ENCODE results near the gene PRKAG3.

PRKAG3 gene

DNA sequence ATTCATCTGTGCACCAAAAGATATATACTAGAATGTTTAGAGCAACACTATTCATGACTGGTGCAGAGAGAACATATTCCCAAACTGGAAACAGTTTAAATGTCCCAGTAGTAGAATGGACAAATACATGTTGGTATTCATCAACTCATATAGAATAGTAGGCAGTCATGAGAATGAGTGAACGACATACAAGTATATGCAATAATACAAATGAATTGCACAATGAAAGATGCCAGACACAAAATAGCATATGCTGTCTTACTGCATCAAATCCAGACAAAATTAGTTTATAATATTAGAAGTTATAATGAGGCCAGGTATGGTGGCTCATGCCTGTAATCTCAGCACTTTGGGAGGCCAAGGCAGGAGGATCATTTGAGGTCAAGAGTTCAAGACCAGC lies 8.3 kb upstream of the PRKAG3 start:
- DNase-seq (ENCODE audit: low read depth in 1 of 2, low spot score in 1 of 2) = no peak

DNA sequence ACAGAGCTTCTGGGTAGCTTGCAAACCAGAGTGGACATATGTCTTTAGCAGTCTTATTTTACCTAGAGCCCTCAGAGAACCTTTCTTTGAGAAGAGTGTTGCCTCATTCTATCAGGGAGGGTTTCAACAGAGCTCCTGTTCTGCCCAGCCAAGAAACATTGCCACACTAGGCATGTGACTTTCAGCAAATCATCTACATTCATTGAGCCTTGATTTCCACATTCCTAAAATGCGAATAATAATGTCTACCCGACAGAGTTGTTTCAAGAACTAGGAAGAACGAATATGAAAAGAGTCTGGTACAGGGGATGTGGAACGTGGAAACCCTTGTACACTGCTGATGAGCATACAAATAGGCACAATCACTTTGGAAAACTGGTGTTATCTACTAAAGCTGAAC lies 7.8 kb upstream of the PRKAG3 start:
- no peak for DNase-seq (ENCODE audit: low read depth in 1 of 2, low spot score in 1 of 2)

- DNase-seq (ENCODE audit: low read depth in 1 of 2, low spot score in 1 of 2) = no peak
Observed at GRCh38 chr2:218837495-218837894, 5.9 kb upstream of the PRKAG3 start.

- DNase-seq (ENCODE audit: low read depth in 1 of 2, low spot score in 1 of 2) = no peak
Observed at GRCh38 chr2:218834685-218835084, 3.1 kb upstream of the PRKAG3 start.

GRCh38 chr2:218833023-218833609 lies 1.5 kb upstream of the PRKAG3 start:
- no peak for DNase-seq (ENCODE audit: low read depth in 1 of 2, low spot score in 1 of 2)

DNA sequence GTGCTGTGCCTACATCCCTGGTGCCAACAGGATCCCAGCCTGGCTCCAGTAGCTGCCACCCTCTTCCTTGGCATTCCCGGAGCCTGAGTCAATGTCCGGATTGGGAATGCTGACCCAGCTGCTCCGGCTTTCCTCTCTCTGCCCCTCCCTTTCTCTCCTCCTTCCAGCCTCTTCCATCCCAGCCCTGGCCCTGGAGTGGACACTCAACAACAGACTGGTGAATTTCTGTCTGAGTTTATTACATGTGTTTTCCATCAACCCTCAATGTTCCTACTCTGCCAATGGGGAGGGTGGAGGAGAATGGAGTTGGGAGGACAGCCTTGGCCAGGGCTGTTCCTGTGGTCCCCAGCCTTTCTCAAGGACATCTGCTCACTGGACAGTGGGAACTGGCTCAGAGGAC lies 917 bp upstream of the PRKAG3 start:
- DNase-seq (ENCODE audit: low read depth in 1 of 2, low spot score in 1 of 2) = no peak

DNA sequence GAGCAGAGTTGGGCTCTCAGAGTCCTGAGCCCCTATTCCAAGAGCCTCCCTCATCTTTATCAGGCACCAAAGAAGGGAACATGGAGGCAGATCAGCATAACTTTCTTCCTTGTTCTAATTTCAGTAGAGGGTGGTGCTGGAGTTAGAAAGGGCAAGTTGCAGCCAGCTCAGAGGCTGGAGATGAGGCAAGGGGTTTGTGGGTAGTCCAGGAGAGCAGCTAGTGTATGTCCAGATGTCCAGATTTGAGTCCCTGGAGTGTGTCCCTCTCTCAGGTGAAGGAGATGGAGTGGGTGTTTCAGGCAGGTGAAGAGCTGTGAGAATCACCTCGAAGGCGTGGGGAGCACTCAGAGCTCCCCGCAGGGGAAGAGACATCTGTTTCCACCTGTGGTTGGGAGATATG lies 478 bp upstream of the PRKAG3 start:
- no peak for DNase-seq (ENCODE audit: low read depth in 1 of 2, low spot score in 1 of 2)

GRCh38 chr2:218830526-218831306 lies 887 bp downstream of the PRKAG3 start:
- no peak for DNase-seq (ENCODE audit: low read depth in 1 of 2, low spot score in 1 of 2)

- DNase-seq (ENCODE audit: low read depth in 1 of 2, low spot score in 1 of 2) = no peak
Observed at GRCh38 chr2:218829868-218830451, 1.6 kb downstream of the PRKAG3 start.

GRCh38 chr2:218828477-218828778 lies 3.2 kb downstream of the PRKAG3 start:
- DNase-seq (ENCODE audit: low read depth in 1 of 2, low spot score in 1 of 2) = no peak

DNA sequence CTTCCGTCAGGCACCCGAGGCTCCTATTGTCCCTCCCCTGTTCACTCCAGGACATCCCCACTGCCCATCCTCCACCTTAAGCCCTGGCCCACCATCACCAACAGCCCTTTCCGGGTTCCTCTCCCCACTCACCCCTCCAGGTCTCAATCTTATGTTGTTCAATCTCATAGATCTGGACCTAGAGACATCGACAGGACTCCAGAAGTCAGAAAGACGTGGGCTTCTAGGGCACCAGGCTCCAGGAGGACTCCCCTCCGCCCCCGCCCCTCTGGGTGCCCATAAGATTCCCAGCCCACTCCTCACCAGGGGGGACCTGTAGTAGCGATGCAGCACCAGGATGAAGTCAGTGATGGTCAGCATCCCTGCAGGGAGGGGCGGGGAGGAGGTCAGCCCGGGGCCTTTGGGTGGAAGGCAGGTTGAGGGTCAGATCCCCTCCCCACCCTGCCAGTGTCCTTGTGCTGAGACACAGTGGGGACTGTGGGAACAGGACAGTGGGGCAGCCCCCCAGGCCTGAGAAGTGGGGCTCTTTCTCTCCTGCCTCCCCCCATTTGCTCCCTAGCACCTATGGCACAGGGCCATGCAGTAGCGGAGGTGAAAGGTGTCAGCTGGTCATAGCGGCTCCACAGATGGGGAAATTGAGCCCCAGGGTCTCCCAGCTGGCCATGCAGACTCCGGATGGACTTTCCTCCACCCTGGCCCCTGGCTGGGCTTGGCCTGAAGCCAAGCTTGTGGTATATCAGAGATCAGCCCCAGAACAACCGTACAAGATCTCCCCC lies 3.7 kb downstream of the PRKAG3 start:
- DNase-seq (ENCODE audit: low read depth in 1 of 2, low spot score in 1 of 2) = no peak

GRCh38 chr2:218826791-218827190 lies 4.8 kb downstream of the PRKAG3 start:
- no peak for DNase-seq (ENCODE audit: low read depth in 1 of 2, low spot score in 1 of 2)

DNA sequence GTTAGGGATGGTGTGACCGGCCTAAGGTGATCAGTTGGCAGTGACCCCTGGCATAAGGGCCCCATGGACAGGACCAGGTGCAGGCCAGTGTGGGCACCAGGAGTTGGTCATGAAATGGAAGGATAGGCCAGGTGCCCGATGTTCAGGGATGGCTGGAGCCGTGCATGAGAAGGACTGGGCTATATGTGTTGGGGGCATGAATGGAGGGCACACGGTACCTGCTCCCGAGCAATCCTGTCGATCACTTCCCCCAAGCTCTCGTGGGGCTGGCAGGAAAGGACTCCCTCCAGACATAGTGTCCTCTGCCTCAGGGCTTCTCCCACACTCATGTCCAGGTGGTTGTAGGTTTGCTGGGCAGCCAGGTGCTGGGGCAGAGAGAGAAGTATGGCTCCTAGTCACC lies 7.6 kb downstream of the PRKAG3 start:
- DNase-seq (ENCODE audit: low read depth in 1 of 2, low spot score in 1 of 2) = no peak

GRCh38 chr2:218823196-218823855 lies 8.3 kb downstream of the PRKAG3 start:
- DNase-seq (ENCODE audit: low read depth in 1 of 2, low spot score in 1 of 2) = no peak

GRCh38 chr2:218822622-218823021 lies 9.0 kb downstream of the PRKAG3 start:
- no peak for DNase-seq (ENCODE audit: low read depth in 1 of 2, low spot score in 1 of 2)

DNA sequence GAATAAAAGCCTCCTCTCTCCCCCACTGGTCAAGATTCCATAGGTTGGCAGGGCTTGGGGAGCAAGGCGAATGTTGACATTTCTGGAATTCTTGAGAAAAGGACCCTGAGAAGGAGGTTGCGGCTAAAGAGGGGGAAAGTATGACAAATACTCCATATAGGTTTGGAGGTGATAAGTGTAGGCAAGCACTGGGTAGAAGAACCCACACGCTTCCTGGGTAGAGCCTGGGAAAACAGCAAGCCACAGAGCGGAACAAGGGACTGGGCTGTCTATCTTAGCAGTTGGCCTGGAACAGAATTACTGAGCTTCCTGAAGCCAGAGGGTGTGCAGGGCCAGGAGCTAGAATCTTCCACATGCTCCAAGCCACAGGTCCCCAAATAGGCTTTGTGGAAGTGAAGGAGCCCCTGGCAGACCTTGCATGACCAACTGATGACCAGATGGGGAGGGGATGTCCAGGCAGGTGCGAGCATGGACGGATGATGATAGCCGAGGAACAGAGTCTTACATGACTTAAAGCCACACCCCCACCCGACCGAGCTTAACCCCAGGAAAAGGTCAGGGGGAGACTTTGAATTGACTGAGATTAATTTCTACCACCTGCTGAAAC lies 9.9 kb downstream of the PRKAG3 start:
- no peak for DNase-seq (ENCODE audit: low read depth in 1 of 2, low spot score in 1 of 2)

DNA sequence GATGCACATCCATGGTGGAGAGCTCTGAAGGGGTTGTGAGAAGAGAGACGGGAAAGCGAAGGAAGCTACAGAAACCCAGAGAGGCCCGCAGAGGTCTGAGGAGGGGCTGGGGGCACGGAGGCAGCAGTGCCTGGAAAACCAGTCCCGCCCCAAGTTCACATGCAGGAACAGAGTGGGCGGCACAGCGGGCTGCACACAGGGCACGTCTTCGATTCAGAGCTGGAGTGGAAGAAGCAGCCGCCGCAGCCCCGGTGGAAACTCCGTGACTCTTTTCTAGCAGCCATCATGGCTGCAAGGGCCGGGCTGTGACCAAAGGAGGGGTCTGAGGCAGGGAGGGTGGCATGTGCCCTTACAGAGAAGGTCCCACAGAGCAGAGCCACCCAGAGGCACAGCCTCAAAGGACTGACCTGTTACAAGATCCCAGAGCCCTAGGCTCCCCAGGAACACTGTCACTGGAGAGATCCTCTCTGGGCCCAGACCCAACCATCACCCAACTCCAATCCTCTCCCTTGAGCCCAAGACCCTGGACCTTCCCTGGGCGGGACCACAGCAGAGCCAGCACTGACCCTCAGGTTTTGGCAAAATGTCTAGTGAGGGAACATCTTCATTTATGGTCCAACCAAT lies 10.7 kb downstream of the PRKAG3 start:
- no peak for DNase-seq (ENCODE audit: low read depth in 1 of 2, low spot score in 1 of 2)

DNA sequence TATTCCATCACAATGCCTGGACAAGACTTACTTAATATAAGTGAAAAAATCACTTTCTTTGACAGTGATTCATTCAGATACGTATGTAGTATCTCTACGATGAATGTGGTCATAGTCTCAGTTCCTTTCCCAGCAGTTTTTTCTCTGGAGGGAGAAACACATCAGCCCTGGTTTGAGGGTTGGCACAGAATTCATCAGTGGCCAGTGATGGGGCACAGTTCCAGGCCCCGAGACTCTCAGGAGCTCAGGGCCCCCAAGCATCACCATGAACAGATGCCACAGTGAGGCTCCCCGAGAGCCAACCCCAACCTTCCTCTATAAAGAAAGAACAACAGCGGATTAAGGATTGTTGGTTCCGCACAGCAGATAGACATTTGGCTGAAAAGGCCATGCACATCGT lies 12.5 kb downstream of the PRKAG3 start:
- DNase-seq (ENCODE audit: low read depth in 1 of 2, low spot score in 1 of 2) = no peak

DNA sequence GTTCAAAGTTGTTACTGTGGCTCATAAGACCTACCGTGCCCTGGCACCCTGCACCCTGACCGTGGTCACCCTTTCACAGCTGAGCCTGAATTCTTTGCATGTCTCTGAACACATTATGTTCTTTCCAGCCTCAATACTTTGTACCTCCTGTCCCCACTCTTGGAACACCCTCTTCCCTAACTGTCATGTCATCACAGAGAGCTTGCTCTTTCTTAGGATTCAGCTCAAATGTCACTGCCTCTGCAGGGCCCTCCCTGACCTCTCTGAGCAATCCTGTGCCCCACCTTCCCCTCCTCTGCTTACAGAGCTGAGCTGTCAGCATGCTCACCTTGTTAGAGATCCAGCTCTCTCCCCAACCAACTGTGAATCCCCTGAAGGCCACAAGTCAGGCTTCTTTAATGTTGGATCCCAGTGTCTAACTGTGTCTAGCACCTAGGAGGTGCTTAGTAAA lies 15.0 kb downstream of the PRKAG3 start:
- no peak for DNase-seq (ENCODE audit: low read depth in 1 of 2, low spot score in 1 of 2)

GRCh38 chr2:218815649-218816048 lies 16.0 kb downstream of the PRKAG3 start:
- DNase-seq (ENCODE audit: low read depth in 1 of 2, low spot score in 1 of 2) = no peak

GRCh38 chr2:218815244-218815637 lies 16.4 kb downstream of the PRKAG3 start:
- no peak for DNase-seq (ENCODE audit: low read depth in 1 of 2, low spot score in 1 of 2)

All from activated CD4-positive, alpha-beta T cell treated with anti-CD3 and anti-CD28 coated beads, Interleukin-2, amount 50 U/mL, for 24 hours (primary cell).